BJ (cell line): Measurements from ENCODE around the gene GNG5. TPM values are rescaled to one million over a fixed set of nuclear protein-coding genes. Genes with fewer than 3 reads are reported as not detected.

ENCODE experiments used
- CTCF ChIA-PET: fragments of 350-600 bp; formaldehyde crosslinking; extraction: SDS; loops from one replicate; lab custom pipeline; 2021; ENCODE audit warnings: antibody characterized with exemption, inconsistent platforms; lab: Yijun Ruan, JAX
- POLR2A ChIA-PET: fragments of 300-600 bp; sonication (Branson Sonifier 250); formaldehyde crosslinking; extraction: SDS; loops from one replicate; lab custom pipeline; 2021; ENCODE audit warnings: antibody characterized with exemption; lab: Charles Lee
- DNase-seq: peaks from one replicate; pipeline ENCODE4 v3.0.0-alpha.2; 2011; ENCODE audit warnings: low read depth
- H3K27me3 ChIP-seq: 2 replicates; pipeline ENCODE4 v1.6.0; 2011; ENCODE audit warnings: low read length; ENCODE audit not compliant: control insufficient read depth, insufficient read depth
- H3K36me3 ChIP-seq: 2 replicates; pipeline ENCODE4 v1.5.1; 2011; ENCODE audit warnings: low read length; ENCODE audit not compliant: control insufficient read depth, insufficient read depth
- H3K4me3 ChIP-seq: 2 replicates; pipeline ENCODE4 v1.5.1; 2011; ENCODE audit warnings: low read depth, mild to moderate bottlenecking, control low read depth, low read length
- CTCF ChIP-seq: IDR thresholded peaks from 2 replicates; pipeline ENCODE4 v1.5.1; 2011; ENCODE audit warnings: low read depth, mild to moderate bottlenecking, control low read depth, inconsistent platforms, low read length, moderate library complexity; ENCODE audit not compliant: insufficient read depth
- polyA plus RNA-seq: library from polyadenylated mRNA; depleted of rRNA; stranded (reverse); fragments of >200 nt; gene quantifications from 2 replicates; pipeline ENCODE4 v1.2.3, GENCODE V29; 2011

GNG5 gene
- polyA plus RNA-seq, 1 experiment, result 60.4 TPM

GRCh38 chr1:84504580-84505492 lies 1.5 kb downstream of the GNG5 start:
- ChIA-PET CTCF (interaction anchor here (0.6 to 1.7 kb wide), 7 partner anchors 95 to 459 kb away, joined by 3 to 7 read pairs (median 4); no protein-coding TSS in a partner anchor), POLR2A (no interaction called here)
- no peaks in the 10 kb centered on the region for H3K27me3 ChIP-seq
- peaks cover 4% of the 10 kb centered on the region for H3K36me3 ChIP-seq
- H3K4me3 ChIP-seq, result peak overlapping the region; percentile 90
- TF ChIP-seq CTCF, result no peak
- DNase-seq, result no peak

- ChIA-PET CTCF (interaction anchor here (1.2 to 1.7 kb wide), 4 partner anchors 9 to 251 kb away, joined by 3 to 6 read pairs (median 4); partner anchors contain the start of gene CTBS), POLR2A (no interaction called here)
- DNase-seq, result no peak
- Histone ChIP-seq H3K36me3 (peaks cover 5% of the 10 kb centered on the region), H3K27me3 (no peaks in the 10 kb centered on the region), H3K4me3 (no peak overlapping the region)
- no peak for TF ChIP-seq CTCF
Measured at GRCh38 chr1:84502927-84503326, 3.5 kb downstream of the GNG5 start.

- TF ChIP-seq CTCF, result no peak
- ChIA-PET CTCF (no interaction called here), POLR2A (no interaction called here)
- DNase-seq, result no peak
- H3K36me3 ChIP-seq, result peaks cover 11% of the 10 kb centered on the region
- no peaks in the 10 kb centered on the region for H3K27me3 ChIP-seq
- no peak overlapping the region for H3K4me3 ChIP-seq
Measured at GRCh38 chr1:84497631-84498275, 8.6 kb downstream of the GNG5 start.

GRCh38 chr1:84496498-84496897 lies 9.9 kb downstream of the GNG5 start:
- Histone ChIP-seq H3K36me3 (peaks cover 14% of the 10 kb centered on the region), H3K27me3 (no peaks in the 10 kb centered on the region), H3K4me3 (no peak overlapping the region)
- DNase-seq, result no peak
- ChIA-PET POLR2A (no interaction called here), CTCF (no interaction called here)
- no peak for TF ChIP-seq CTCF

- DNase-seq, result no peak
- Histone ChIP-seq H3K4me3 (no peak overlapping the region), H3K27me3 (no peaks in the 10 kb centered on the region), H3K36me3 (peaks cover 13% of the 10 kb centered on the region)
- CTCF ChIA-PET, result interaction anchor here (1.3 kb wide), 1 partner anchor 10 kb away, joined by 4 read pairs; no protein-coding TSS in a partner anchor
- POLR2A ChIA-PET, result no interaction called here
- TF ChIP-seq CTCF, result no peak
Measured at GRCh38 chr1:84493747-84494146, 12.6 kb downstream of the GNG5 start.
